Left lobe of liver (tissue), 2 donors: ENCODE measurements around the gene SMIM45.

Experiments
- ATAC-seq: fragments of 200-7000 bp; cut with Tn5 transposase; one replicate; pipeline ENCODE4 v1.9.1; 2020; ENCODE audit warnings: mild to moderate bottlenecking, moderate library complexity
- DNase-seq: peaks from one replicate; pipeline ENCODE4 v3.0.0-alpha.2; 2020; ENCODE audit warnings: low spot score
- donor health status: DM: no; HTN: no; CAD: no; lungs with moderate emphysema.
- donor health status: DM: no; HTN: yes; CAD: no.

The SMIM45 gene

DNA sequence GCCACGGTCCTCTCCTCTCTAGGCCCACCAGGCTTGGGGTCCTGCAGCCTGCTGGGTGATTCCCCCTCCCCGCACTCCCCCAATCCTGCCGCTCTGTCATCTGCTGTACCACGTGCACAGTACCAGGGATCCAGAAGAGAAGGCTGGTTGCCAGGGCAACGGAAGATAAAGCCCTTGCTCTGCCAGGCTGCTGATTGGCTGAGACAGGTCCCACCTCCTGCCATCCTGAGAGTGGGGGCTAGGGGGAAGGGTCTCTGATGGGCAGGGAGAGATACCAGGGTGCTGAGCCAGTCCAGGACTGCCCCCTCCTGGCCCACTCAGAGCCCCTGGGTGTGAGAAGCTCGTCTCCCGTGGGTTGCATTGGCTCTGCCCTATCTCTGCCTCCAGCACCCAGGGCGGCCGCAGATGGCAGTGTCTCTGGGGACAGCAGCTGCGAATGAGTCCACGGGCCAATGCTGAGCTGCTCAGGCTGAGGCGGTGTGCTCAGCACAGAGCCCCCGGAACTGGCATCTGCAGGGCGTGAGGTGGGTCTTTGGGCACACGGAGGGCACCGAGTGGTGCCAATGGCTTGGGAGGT, at the start of gene SMIM45:
Gene SMIM45 (plus strand): TSS at position 253 of the 577 bp plus-strand sequence.
- ATAC-seq (no peak), DNase-seq (no peak)

DNA sequence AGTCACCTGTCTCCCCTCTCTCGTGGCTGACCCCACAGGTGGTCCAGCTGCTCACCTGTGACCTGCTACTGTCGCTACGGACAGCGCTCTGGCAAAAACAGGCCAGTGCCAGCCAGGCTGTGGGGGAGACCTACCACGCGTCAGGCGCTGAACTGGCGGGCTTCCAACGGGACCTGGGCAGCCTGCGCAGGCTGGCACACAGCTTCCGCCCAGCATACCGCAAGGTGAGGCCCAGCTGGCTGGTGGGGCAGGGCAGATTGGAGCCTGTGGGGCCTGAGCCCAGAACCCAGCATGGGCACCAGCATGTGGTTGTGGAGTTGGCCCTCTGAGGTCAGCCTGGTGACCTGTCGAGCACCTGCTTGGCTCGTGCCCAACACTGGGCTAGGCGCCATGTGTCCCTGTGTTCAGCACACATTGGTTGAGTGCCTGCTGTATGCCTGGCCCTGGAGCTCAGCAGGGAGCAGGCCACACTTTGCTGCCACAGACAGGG, 49.0 kb upstream of the SMIM45 start:
- DNase-seq (peak; percentile 99), ATAC-seq (peak; percentile 94)

DNA sequence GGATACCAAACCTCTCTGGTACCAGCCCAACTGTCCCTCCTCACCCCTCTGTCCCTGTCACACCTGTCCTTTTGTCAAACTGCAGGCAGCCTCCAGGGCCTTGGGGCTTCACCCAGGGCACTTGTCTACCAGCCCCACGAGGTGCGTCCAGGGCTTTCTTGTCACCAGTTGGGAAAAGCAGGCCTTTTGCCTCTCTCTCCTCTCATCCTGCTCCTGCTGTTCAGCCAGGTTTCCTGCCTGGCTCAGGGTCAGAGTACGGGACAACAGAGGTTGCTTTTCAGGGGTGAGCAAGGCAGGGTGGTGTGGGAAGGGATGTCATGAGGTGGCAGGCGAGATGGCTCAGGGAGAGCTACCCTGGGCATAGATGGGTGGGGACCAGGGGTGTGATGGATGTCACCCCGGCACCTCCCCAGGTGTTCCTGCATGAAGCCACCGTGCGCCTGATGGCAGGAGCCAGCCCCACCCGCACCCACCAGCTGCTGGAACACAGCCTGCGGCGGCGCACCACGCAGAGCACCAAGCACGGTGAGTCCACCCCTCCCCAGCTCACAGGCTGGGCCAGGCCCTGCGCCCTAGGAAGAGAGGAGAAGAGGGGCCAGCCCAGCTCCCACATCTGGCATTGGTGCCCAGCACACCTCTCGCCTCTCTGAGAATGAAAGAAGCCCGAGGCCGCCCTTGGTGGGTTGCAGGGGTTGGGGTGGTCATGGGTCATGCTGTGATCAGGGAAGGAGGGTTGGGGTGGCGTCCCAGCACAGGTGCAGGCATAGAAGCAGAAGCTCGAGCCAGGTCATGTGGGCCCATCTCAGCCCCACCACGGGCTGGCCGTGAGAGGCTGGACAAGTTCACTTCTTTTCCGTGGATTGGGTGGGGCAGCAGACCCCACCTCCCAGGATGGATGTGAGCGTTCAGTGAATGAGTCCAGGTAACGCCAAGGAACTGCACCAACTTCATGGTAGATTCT, 47.2 kb upstream of the SMIM45 start:
- no peak for ATAC-seq
- DNase-seq, result no peak

DNA sequence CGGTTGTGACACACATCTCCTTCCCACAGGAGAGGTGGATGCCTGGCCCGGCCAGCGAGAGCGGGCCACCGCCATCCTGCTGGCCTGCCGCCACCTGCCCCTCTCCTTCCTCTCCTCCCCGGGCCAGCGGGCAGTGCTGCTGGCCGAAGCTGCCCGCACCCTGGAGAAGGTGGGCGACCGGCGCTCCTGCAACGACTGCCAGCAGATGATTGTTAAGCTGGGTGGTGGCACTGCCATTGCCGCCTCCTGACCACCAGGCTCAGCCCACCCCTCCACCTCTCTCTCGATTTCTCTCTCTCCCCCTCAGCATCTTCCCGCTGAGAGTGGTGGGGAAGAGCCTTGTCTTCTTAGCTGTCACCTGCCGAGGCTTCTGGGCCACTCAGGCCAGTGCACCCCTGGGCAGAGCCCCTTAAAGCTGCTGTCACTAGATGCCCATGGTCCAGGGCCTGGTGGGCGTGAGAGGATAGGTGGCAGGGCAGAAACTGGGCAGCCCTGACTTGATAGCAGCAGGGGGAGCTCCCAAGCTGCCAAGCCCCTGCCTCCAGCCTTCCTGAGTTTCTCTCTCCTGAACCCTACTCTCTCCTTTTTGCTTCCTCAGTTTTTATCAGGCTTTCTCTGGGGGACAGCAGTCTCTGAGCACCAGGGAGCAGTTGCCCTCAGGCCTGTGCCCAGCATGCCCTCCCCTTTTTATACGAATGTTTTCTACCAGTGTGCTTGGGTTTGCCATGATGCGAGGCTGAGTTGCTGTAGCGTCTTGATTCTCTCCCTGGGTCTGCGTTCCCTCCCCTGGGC, 46.3 kb upstream of the SMIM45 start:
- ATAC-seq (no peak), DNase-seq (no peak)

DNA sequence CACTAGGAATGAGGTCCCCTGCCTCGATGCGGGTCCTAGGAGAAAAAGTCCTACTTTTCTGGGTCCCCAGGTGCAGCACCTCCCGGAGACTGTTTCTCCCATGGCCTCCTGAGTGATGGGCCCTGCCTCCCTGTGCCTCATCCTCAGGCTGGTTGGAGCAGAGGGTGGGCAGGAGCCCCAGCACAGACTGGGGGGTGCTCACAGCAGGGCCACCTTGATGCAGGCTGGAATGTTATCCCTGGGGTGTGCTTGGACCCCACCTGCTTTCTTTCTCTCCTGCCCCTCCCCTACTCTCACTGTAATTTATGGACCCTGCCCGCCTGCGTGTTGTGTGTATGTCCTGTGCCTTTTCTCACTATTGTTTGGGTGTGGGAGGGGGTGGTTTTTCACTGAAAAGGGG, 45.1 kb upstream of the SMIM45 start:
- DNase-seq, result no peak
- no peak for ATAC-seq

DNA sequence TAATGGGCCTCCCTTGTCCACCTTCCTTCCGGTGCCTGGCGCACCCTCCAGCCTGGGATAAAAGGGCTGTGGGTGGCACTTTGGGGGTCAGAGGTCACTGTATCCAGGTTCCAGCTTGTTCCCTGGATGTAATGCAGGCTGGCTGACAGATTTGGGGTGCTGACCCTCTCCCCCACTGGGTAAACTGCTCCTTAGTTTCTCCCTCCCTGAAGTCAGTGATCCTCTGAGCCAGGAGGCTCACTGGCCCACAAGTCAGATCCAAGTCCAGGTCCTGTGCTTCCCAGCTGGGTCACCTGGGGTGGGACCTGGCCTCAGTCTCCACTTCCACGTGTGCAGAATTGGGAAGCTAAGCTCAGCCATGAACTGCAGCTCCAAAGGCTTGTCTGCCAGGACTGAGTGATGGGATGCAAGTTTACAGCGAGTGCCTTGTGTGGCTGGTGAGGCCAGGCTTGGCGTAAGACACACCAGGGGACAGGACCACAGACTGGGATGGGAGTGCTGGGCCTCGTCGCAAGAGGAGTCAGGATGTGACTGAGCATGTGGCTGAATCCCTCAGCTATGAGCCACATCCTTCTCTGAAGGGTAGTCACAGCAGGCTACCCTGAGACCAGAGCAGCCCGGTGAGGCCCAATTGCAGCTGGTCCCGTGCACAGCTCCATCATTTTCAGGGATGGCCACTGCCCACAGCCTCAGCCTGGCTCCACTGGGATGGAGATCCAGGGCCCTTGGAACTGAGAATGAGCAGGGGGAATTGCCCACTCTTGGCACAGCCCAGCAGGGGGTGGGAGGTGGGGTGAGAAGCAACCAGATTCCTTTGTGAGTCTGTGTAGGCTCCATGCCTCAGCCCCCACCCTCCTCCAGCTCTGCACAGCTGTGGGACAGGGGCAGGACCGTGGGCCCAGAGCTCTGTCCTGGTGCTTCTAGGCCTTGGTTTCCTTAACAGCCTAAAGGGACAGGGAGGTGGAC, 44.2 kb upstream of the SMIM45 start:
- no peak for DNase-seq
- ATAC-seq, result no peak

DNA sequence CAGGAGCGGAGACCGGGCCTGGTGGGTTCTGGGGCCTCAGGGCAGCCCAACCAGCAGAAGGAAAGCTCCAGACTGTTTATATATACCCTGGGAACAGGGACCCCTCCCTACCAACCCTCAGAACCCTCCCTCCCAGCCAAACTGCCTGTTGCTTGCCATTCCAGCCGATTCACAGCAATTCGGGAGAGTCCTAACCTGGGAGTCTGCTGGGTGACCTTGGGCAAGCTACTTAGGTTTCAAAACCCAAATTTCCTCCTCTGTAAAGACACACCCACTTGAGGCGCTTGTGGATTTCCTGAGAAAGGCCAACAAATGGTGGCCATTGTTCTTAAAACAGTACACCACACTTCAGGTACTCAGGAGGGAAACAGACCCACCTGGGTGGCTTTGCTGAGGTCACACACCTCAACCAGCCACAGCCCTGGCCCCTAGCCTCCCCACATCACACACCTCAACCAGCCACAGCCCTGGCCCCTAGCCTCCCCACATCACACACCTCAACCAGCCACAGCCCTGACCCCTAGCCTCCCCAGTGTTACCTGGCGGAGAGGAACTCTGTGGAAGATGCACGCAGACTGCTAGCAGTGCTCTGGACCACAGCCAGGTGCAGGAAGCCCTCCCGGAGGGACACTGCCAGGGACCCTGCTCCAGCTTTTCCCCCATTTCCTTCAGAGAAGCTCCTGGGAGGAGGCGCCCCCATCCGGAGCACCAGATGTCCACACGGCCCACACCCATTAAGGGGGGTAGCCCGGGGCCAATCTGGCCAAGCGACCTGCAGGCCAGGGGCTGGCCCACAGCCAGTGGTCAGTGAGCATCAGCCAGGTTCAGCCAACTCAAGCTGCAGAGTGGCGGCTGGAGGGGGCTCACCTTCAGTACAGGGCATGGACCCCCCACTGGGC, 43.3 kb upstream of the SMIM45 start:
- DNase-seq (peak; percentile 60), ATAC-seq (peak; percentile 40)

DNA sequence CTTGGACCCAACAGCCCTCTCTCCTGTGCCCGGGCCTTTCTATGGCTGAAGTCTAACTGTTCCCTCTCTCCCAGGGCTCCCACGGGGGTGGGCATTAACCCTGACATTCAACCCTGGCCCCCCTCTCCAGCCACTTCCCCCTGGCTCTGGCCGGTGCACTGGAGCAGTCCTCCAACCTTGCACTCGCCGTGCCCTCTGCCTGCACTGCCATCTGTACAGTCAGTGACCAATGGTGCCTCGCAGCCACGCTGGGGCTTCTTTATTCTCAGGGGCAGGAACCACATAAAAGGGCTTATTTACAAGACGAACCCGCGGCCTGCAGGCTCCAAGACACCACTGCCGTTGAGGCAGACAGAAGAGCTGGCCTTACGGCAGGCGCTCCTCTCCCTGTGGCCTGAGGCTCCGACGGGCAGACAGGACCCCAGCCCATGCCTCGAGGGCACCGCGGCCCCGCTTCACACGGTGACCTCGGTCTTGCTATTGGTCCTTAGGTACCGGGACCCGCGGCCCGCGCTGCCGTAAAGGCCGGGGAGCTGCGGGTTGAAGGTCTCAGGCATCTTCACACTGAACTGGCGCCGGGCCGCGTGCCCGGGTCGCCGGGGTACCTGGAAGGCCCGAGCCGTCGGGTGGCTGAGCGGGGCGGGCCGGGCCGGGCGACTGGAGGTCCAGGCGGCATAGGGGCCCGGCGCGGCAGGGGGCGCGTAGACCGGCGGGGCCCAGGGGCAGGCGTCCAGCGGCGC, 42.5 kb upstream of the SMIM45 start:
- ATAC-seq (peak; percentile 19), DNase-seq (no peak)

DNA sequence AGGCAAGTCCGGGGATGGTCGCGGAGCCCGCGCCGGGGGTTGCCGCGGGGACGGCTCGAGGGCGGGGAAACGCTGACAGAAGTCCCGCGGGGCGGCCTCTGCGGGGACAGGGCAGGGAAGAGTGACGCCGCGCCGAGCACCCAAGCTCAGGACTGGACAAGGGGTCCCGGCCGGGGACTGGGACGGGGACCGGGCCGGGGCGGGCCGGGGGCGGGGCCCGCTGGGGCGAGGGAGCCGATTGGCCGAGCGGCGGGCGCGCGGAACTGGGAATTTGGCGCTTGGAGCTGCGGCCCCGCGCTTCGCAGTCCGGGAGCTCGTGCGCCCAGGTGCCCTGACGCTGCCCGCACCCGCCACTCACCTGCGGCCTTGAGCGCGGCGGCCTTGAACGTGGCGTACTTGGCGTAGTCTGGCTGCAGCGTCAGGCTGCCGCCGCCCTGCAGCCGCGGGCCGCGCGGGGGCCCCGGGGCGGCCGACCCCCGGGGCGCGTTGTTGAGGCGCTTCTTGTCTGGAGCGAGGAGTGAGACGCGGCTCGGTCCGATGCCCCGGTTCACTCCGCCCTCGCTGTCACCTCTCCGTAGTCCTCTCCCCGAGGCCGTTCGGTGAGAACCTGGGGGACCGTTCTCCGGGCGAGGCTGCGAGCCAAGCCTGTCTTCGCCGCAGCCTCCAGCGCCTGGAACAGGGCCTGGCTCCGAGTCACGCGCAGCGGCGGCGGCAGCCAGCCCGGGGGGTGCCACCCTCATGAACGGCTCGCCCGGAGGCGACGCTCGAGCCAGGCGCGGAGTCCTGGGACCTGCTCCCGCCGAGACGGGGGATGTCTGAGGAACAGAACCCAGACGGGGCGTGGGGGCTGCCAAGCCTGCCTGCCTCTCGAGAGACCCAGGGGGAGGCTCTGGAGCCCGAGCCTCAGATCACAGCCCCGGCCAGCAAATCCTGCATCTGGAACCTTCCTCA, 41.6 kb upstream of the SMIM45 start:
- ATAC-seq, result peak; percentile 43
- no peak for DNase-seq

DNA sequence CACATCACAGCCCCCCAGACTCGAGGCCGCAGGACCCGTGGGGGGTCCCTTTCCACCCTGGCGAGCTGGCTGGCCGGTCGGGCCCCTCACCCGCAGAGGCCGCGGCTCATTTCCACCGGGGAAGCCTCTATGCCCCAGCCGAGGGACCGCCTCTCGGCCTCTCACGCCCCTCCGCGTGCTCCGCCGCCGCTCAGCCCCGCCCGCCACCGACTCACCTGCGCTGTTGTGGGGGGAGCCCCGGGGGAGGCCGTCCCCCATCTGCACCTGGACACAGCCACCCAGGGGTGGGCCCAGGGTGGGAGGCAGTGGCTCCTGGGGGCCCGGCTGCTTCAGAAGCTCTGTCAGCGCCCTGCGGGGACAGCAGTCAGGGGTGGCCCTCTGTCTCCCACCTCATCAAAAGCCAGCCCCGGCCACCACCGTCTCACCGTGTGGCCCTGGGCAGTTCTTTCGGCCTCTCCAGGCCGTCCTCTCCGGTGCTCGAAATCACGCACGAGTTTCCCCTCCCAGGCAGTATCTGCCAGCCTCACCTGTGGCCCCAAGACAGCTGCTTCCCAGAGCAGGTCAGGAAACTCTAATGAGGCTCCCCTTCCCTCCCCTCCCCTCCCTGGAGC, 40.8 kb upstream of the SMIM45 start:
- no peak for ATAC-seq

DNA sequence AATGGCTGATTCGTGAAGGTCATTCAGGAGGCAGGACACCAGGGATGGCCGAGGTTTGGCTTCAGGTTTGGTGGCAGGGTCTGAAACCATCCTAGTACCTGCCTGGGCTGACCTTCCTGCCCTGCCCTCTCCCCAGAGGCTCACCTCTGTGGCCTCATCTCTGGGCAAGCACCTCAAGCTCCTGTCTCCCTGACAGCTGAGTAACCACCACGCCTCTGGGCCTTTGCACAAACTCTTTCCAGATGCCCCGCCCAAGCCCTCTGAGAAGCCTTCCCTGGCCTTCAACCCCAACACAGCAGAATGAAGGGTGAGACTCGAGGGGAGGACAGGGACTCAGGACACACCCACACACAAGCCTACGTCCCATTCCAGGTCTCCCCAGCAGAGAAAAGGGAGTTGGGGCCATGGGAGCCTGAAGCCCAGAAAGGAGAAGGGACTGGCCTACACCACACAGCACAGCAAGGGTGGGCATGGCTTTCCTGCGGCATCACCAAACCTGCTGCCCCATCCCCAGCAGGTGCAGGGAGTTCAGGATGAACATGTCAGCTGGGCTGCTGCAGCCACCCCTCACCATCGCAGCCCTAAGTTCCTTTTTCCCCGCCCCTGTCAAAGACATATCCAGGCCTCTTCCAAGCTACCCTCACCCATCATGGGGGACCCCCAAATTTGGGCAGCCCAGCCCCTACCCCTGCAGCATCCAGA, 39.5 kb upstream of the SMIM45 start:
- no peak for DNase-seq
- no peak for ATAC-seq

More for the DNA sequence above, 40.8 kb upstream of the SMIM45 start:
- no peak for DNase-seq

DNA sequence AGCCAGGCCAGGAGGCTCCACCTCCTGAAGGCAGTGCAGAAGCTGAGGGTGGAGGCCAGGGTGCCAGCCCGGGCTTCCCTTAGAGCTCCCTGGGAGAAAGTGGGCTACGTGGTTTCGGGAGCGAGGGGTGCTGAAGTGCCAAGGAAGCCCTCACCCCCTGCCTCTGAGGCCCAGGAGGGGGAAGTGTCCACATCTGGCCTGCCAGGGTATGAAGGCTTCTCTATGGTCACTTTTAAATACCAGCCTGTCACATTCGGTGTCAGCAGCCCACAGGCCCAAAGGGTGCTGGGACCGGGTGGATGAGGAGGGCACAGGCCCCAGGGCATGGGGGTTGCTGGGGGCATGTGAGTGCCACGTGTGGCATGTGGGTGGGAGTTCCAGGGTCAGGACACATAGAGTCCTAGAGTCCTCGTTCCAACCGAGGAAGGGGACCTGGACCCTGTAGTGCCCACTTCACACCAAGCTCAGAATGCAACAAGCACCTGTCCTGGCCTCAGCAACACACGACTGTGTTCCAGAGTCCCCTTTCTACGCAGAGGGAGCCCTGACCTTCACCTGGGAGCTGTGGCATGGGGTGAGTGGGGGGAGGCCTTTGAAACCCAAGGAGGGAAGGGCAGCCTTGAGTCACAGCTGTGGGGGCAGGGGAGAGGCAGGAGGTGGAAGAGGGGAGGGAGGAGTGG, 38.8 kb upstream of the SMIM45 start:
- DNase-seq, result no peak
- ATAC-seq, result no peak

DNA sequence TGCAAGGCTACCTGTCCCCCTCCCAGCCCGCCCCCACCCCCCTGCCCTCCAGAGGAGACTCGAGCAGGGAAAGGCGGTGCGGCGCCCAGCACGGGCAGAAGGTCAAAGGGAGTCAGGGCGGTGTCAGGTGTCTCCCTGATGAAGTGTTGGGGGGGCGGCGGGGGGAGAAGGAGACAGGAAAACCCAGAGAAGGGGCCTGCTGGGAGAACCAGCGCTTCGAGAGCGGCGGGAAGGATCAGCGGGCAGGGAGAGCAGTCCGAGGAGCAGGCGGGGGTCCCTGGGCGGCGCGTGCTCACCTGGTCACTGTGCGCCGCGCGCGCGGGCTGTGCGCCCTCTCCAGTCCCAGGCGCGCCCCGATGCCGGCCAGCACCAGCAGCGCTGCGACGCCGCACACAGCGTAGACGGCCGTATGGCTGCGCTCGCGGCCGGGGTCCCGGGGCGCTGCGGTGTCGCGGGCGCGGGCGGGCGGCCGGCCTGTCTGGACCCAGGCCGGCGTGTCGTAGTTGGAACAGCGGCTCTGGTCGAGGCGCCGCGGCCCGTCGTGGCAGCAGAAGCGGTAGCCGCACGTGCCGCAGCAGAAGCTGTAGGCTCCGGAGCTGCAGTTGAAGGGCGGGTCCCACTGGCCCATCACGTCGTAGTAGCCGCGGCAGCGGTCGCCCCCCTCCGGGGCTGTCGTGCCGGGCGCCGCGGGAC, 38.0 kb upstream of the SMIM45 start:
- ATAC-seq (no peak), DNase-seq (no peak)

DNA sequence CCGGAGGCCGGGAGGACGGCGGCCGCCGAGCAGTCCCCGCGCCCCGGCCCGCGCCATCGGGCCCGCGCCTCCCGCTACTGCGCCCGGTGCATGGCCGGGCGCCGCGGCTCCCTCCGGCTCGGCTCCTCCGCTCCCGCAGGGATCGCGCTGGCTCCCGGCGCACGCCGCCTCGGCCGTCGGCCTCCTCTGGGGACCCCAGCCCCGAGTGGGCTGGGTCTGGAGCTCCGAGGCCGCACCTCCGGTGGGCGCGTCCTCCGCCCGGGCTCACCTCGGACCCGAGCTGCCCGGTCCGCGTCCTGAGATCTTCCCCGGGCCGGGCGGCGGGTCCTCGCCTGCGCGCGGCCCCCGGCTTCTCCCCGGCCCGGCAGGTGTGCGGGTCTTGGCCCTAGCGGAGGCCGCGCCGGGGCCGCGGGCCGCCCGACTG, 37.3 kb upstream of the SMIM45 start:
- DNase-seq, result no peak
- ATAC-seq, result peak; percentile 19
